HepG2 (cell line): ENCODE measurements around the gene STX12. TPM values are rescaled to one million over a fixed set of nuclear protein-coding genes. Genes with fewer than 3 reads are reported as not detected.

Source experiments
- ELF4 ChIP-seq: sonication (generic); formaldehyde crosslinking; IDR thresholded peaks from 2 replicates; pipeline ENCODE4 v1.5.0; 2020; ENCODE audit warnings: missing genetic modification reagents, mild to moderate bottlenecking, moderate library complexity, borderline replicate concordance
- GATA4 ChIP-seq: sonication (generic); IDR thresholded peaks from 2 replicates; pipeline ENCODE4 v1.6.1; 2016; ENCODE audit warnings: antibody characterized with exemption, low read depth, borderline replicate concordance
- REXO4 ChIP-seq: sonication (generic); formaldehyde crosslinking; IDR thresholded peaks from 2 replicates; pipeline ENCODE4 v1.8.0; 2022; ENCODE audit warnings: missing genetic modification reagents, mild to moderate bottlenecking, borderline replicate concordance
- SOX13 ChIP-seq, 3 experiments: fragments of 450-650 bp in 1 of 3; sonication (generic) in 1 of 3; formaldehyde crosslinking in 1 of 3; IDR thresholded peaks in 2 of 3; conservative IDR thresholded peaks in 1 of 3; 2 replicates each; pipeline versions ENCODE4 v1.5.0 to v1.6.1; 2016 to 2020; ENCODE audit warnings: antibody characterized with exemption in 1 of 3, mild to moderate bottlenecking in 1 of 3, missing compliant biosample characterization in 1 of 3, missing genetic modification reagents in 1 of 3, moderate library complexity in 1 of 3
- SP5 ChIP-seq: IDR thresholded peaks from 2 replicates; pipeline ENCODE4 v1.6.1; 2016; ENCODE audit warnings: low read depth, borderline replicate concordance
- ZNF296 ChIP-seq: sonication (generic); formaldehyde crosslinking; conservative IDR thresholded peaks from 2 replicates; pipeline ENCODE4 v1.5.0; 2020; ENCODE audit warnings: mild to moderate bottlenecking, missing genetic modification reagents
- ZNF441 ChIP-seq: sonication (generic); formaldehyde crosslinking; IDR thresholded peaks from 2 replicates; pipeline ENCODE4 v1.7.0; 2021; ENCODE audit warnings: missing genetic modification reagents, borderline replicate concordance
- ZNF468 ChIP-seq: sonication (generic); formaldehyde crosslinking; IDR thresholded peaks from 2 replicates; pipeline ENCODE4 v1.8.0; 2022; ENCODE audit warnings: mild to moderate bottlenecking, moderate library complexity, missing genetic modification reagents
- ZNF510 ChIP-seq: sonication (generic); formaldehyde crosslinking; IDR thresholded peaks from 2 replicates; pipeline ENCODE4 v1.4.0; 2020; ENCODE audit warnings: low read depth, mild to moderate bottlenecking, missing genetic modification reagents
- ZNF687 ChIP-seq: sonication (generic); formaldehyde crosslinking; IDR thresholded peaks from 2 replicates; pipeline ENCODE4 v1.5.1; 2020; ENCODE audit warnings: mild to moderate bottlenecking, missing genetic modification reagents, moderate library complexity
- ZNF768 ChIP-seq: sonication (generic); formaldehyde crosslinking; IDR thresholded peaks from 2 replicates; pipeline ENCODE4 v1.4.0; 2020; ENCODE audit warnings: missing genetic modification reagents
- ZNF792 ChIP-seq: IDR thresholded peaks from 2 replicates; pipeline ENCODE4 v1.6.1; 2016
- polyA plus RNA-seq, 8 experiments: library from polyadenylated mRNA; depleted of rRNA in 3 of 8; stranded (reverse) in 7 of 8; unstranded in 1 of 8; fragments of >200 nt; fragmentation: Illumina TruSeq in 4 of 8; extraction: Trizol in 4 of 8; gene quantifications; 2 replicates each; pipeline versions ENCODE4 v1.2.1 to v1.2.3, GENCODE V29; 2011 to 2016; ENCODE audit warnings: low read depth in 4 of 8, missing spikeins in 1 of 8, mixed read lengths in 1 of 8; ENCODE audit not compliant: insufficient read depth in 1 of 8
- total RNA-seq, 5 experiments: library from RNA; depleted of rRNA; stranded (reverse); fragments of >200 nt; fragmentation: Illumina TruSeq; extraction: Trizol; gene quantifications; 2 replicates each; pipeline ENCODE4 v1.2.3, GENCODE V29; 2016; ENCODE audit warnings: low read depth in 1 of 5
- TF ChIP-seq, protein P1 (sequence below): sonication (generic); formaldehyde crosslinking; conservative IDR thresholded peaks from 2 replicates; pipeline ENCODE4 v1.8.0; 2022; ENCODE audit warnings: missing genetic modification reagents
- TF ChIP-seq, protein P2 (sequence below): sonication (generic); formaldehyde crosslinking; IDR thresholded peaks from 2 replicates; pipeline ENCODE4 v1.5.1; 2020; ENCODE audit warnings: missing genetic modification reagents, mild to moderate bottlenecking, borderline replicate concordance
- TF ChIP-seq, protein P3 (sequence below): IDR thresholded peaks from 2 replicates; pipeline ENCODE4 v1.6.1; 2016

STX12 gene
- total and polyA plus RNA-seq, 2 of the 13 experiments (the other 11 are each of a cell fraction or from before 2014, with no cell fraction given), result 9.0 to 19.7 TPM

DNA sequence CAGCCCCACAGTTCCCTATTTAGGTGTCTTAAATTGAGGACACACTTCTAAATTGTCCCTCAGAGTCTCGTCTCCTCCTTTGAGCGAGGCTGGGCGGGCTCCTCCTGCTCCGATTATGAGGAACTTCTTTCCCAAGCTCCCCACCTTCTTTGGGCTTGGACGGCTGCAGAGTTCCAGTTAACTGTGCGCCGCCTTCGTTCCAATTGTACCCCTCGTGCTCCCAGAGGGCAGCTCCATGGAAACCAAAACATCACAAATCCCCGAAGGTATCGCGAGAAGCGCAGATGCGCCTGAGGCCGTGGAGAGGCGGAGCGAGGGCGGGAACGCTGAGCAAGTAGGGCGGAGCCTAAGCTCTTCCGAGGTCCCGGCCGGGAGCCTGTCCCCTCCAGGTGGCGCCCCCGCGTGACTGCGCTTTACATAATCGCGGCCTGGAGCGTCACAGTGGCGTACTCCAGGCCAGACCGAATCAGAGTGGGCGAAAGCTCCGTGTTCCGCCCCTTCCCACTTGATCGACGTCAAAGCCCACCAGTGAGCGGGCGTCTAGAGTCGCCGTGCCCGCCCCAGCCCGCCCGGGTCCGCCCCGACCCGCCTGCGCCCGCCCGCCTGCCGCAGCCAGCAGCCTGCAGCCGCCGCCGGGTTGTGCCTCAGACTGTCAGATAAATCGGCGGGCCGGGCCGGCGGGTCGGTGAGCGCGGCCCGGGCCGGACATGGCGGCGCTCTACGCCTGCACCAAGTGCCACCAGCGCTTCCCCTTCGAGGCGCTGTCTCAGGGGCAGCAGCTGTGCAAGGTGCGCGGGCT lies 47.4 kb upstream of the STX12 start, which contains the start of gene FAM76A (continued):
- peak; percentile 13; the same call in 1 of the 2 replicates for TF ChIP-seq GATA4
- TF ChIP-seq, protein P1, sequence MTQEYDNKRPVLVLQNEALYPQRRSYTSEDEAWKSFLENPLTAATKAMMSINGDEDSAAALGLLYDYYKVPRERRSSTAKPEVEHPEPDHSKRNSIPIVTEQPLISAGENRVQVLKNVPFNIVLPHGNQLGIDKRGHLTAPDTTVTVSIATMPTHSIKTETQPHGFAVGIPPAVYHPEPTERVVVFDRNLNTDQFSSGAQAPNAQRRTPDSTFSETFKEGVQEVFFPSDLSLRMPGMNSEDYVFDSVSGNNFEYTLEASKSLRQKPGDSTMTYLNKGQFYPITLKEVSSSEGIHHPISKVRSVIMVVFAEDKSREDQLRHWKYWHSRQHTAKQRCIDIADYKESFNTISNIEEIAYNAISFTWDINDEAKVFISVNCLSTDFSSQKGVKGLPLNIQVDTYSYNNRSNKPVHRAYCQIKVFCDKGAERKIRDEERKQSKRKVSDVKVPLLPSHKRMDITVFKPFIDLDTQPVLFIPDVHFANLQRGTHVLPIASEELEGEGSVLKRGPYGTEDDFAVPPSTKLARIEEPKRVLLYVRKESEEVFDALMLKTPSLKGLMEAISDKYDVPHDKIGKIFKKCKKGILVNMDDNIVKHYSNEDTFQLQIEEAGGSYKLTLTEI (CRISPR knock-in tag), result no peak
- TF ChIP-seq ZNF296 (CRISPR knock-in tag), result no peak
- TF ChIP-seq, protein P2, sequence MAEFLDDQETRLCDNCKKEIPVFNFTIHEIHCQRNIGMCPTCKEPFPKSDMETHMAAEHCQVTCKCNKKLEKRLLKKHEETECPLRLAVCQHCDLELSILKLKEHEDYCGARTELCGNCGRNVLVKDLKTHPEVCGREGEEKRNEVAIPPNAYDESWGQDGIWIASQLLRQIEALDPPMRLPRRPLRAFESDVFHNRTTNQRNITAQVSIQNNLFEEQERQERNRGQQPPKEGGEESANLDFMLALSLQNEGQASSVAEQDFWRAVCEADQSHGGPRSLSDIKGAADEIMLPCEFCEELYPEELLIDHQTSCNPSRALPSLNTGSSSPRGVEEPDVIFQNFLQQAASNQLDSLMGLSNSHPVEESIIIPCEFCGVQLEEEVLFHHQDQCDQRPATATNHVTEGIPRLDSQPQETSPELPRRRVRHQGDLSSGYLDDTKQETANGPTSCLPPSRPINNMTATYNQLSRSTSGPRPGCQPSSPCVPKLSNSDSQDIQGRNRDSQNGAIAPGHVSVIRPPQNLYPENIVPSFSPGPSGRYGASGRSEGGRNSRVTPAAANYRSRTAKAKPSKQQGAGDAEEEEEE (CRISPR knock-in tag), result no peak
- peak; percentile 71; the same call in 1 of the 2 replicates for TF ChIP-seq SP5 (CRISPR knock-in tag)
- TF ChIP-seq ZNF441 (CRISPR knock-in tag), result no peak
- 0 out of 2 replicates have a peak, but pooled peaks have one; percentile 48 for TF ChIP-seq ZNF468 (CRISPR knock-in tag)
- TF ChIP-seq ZNF792 (CRISPR knock-in tag), result no peak; the same call in 1 of the 2 replicates
- TF ChIP-seq ELF4 (CRISPR knock-in tag), result no peak
- TF ChIP-seq SOX13 (IDR thresholded peaks at IDR 0.05), result no peak
- 0 out of 4 replicates have a peak, but pooled peaks of 1 of the 2 experiments have one; percentile 30 for TF ChIP-seq SOX13 (CRISPR knock-in tag; conservative IDR thresholded peaks at IDR 0.05 in 1 of 2, IDR thresholded peaks at IDR 0.05 in 1 of 2)
- TF ChIP-seq ZNF510 (CRISPR knock-in tag), result 0 out of 2 replicates have a peak, but pooled peaks have one; percentile 19
- no peak for TF ChIP-seq REXO4
- peak; percentile 89 for TF ChIP-seq ZNF687 (CRISPR knock-in tag)
- TF ChIP-seq, protein P3, sequence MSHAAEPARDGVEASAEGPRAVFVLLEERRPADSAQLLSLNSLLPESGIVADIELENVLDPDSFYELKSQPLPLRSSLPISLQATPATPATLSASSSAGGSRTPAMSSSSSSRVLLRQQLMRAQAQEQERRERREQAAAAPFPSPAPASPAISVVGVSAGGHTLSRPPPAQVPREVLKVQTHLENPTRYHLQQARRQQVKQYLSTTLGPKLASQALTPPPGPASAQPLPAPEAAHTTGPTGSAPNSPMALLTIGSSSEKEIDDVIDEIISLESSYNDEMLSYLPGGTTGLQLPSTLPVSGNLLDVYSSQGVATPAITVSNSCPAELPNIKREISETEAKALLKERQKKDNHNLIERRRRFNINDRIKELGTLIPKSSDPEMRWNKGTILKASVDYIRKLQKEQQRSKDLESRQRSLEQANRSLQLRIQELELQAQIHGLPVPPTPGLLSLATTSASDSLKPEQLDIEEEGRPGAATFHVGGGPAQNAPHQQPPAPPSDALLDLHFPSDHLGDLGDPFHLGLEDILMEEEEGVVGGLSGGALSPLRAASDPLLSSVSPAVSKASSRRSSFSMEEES (CRISPR knock-in tag), result peak; percentile 85
- peak; percentile 42 for TF ChIP-seq ZNF768 (CRISPR knock-in tag)
